ENCODE results near the gene TFB1M.

- TF ChIP-seq CTCF (IDR thresholded peaks at IDR 0.05): no peak
- no peak for TF ChIP-seq EZH2 (IDR thresholded peaks at IDR 0.05)
- no peak for TF ChIP-seq EZH2phosphoT487 (IDR thresholded peaks at IDR 0.05)
Measured at GRCh38 chr6:155245193-155245592, 69.1 kb downstream of the TFB1M start.
